NCI-H82 treated with DMSO at 0.1 percent for 48 hours (cell line): ENCODE data around the gene CASZ1.

Experiments used
- DNase-seq: peaks from one replicate; lab custom pipeline; 2025; ENCODE audit not compliant: unreplicated experiment; lab: John Stamatoyannopoulos, UW

The CASZ1 gene

GRCh38 chr1:10643607-10644306, 152.7 kb downstream of the CASZ1 start:
- DNase-seq, result no peak

GRCh38 chr1:10642403-10643080, 153.9 kb downstream of the CASZ1 start:
- no peak for DNase-seq

GRCh38 chr1:10641976-10642375, 154.5 kb downstream of the CASZ1 start:
- DNase-seq, result no peak

- DNase-seq, result no peak
Measured at GRCh38 chr1:10640843-10641553, 155.4 kb downstream of the CASZ1 start.

- DNase-seq, result peak; percentile 22
Measured at GRCh38 chr1:10639775-10640578, 156.5 kb downstream of the CASZ1 start.

- DNase-seq, result no peak
Measured at GRCh38 chr1:10639011-10639774, 157.3 kb downstream of the CASZ1 start.

- DNase-seq, result no peak
Measured at GRCh38 chr1:10638559-10639005, 157.9 kb downstream of the CASZ1 start.

- DNase-seq, result no peak
Measured at GRCh38 chr1:10637834-10638558, 158.4 kb downstream of the CASZ1 start.

GRCh38 chr1:10637400-10637799, 159.0 kb downstream of the CASZ1 start:
- no peak for DNase-seq

GRCh38 chr1:10635992-10636391, 160.5 kb downstream of the CASZ1 start:
- DNase-seq, result no peak

GRCh38 chr1:10635085-10635896, 161.2 kb downstream of the CASZ1 start:
- DNase-seq, result no peak

- no peak for DNase-seq
Measured at GRCh38 chr1:10634428-10635084, 161.9 kb downstream of the CASZ1 start.

- DNase-seq, result no peak
Measured at GRCh38 chr1:10634075-10634427, 162.4 kb downstream of the CASZ1 start.

GRCh38 chr1:10633416-10633815, 163.0 kb downstream of the CASZ1 start:
- DNase-seq, result no peak

GRCh38 chr1:10632691-10633090, 163.8 kb downstream of the CASZ1 start:
- no peak for DNase-seq

- no peak for DNase-seq
Measured at GRCh38 chr1:10631811-10632593, 164.4 kb downstream of the CASZ1 start.

GRCh38 chr1:10631121-10631810, 165.2 kb downstream of the CASZ1 start:
- DNase-seq, result no peak
